WTC11 (cell line): ENCODE results near the gene NPSR1.

Source experiments
- ATF1 ChIP-seq: sonication (generic); formaldehyde crosslinking; IDR thresholded peaks from 2 replicates; pipeline ENCODE4 v1.8.1; 2023; ENCODE audit warnings: mild to moderate bottlenecking, moderate library complexity, missing genetic modification reagents
- CREB1 ChIP-seq: sonication (generic); formaldehyde crosslinking; IDR thresholded peaks from 2 replicates; pipeline ENCODE4 v1.8.0; 2023; ENCODE audit warnings: mild to moderate bottlenecking, missing genetic modification reagents
- CTCF ChIP-seq: fragments of 200-600 bp; IDR thresholded peaks from 2 replicates; pipeline ENCODE4 v1.8.0; 2022; ENCODE audit warnings: antibody characterized with exemption
- E2F1 ChIP-seq: sonication (generic); formaldehyde crosslinking; IDR thresholded peaks from 2 replicates; pipeline ENCODE4 v1.8.0; 2022; ENCODE audit warnings: mild to moderate bottlenecking, missing genetic modification reagents
- NFYB ChIP-seq: sonication (generic); formaldehyde crosslinking; conservative IDR thresholded peaks from 2 replicates; pipeline ENCODE4 v1.8.0; 2022; ENCODE audit warnings: low read depth, missing genetic modification reagents
- SMAD3 ChIP-seq: sonication (generic); formaldehyde crosslinking; IDR thresholded peaks from 2 replicates; pipeline ENCODE4 v1.8.0; 2022; ENCODE audit warnings: missing genetic modification reagents, mild to moderate bottlenecking, borderline replicate concordance
- TEAD4 ChIP-seq: sonication (generic); formaldehyde crosslinking; IDR thresholded peaks from 2 replicates; pipeline ENCODE4 v1.8.0; 2022; ENCODE audit warnings: mild to moderate bottlenecking, missing genetic modification reagents
- ZNF232 ChIP-seq: sonication (generic); formaldehyde crosslinking; IDR thresholded peaks from 2 replicates; pipeline ENCODE4 v1.8.0; 2022; ENCODE audit warnings: mild to moderate bottlenecking, missing genetic modification reagents
- TF ChIP-seq, protein P1 (sequence below): sonication (generic); formaldehyde crosslinking; IDR thresholded peaks from 2 replicates; pipeline ENCODE4 v1.8.1; 2022; ENCODE audit warnings: low read depth, missing genetic modification reagents, borderline replicate concordance
- TF ChIP-seq, protein P2 (sequence below): sonication (generic); formaldehyde crosslinking; IDR thresholded peaks from 2 replicates; pipeline ENCODE4 v1.8.0; 2022; ENCODE audit warnings: mild to moderate bottlenecking, missing genetic modification reagents

DNA sequence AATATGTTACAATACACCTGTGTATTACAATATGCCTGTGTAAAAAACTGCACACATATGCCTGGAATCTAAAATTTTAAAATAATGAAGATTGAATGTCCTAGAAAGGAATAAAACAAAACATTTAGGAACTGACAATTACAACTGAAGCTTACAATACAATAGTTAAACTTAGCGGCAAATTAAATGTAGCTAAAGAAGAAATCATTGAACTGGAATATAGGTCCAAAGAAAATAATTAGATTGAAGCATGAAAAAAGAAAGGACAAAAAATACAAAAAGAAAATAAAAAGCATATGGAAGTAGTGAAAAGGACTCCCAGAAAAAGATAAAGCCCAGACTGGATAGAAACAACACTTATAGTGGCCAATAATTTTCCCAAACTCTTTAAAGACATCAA lies 38.4 kb downstream of the NPSR1 start:
- TF ChIP-seq CTCF (no peak), ATF1 (CRISPR knock-in tag) (no peak), SMAD3 (CRISPR knock-in tag) (no peak), TEAD4 (CRISPR knock-in tag) (no peak), CREB1 (CRISPR knock-in tag) (no peak), E2F1 (CRISPR knock-in tag) (no peak), ZNF232 (no peak), NFYB (no peak)
- TF ChIP-seq, protein P1, sequence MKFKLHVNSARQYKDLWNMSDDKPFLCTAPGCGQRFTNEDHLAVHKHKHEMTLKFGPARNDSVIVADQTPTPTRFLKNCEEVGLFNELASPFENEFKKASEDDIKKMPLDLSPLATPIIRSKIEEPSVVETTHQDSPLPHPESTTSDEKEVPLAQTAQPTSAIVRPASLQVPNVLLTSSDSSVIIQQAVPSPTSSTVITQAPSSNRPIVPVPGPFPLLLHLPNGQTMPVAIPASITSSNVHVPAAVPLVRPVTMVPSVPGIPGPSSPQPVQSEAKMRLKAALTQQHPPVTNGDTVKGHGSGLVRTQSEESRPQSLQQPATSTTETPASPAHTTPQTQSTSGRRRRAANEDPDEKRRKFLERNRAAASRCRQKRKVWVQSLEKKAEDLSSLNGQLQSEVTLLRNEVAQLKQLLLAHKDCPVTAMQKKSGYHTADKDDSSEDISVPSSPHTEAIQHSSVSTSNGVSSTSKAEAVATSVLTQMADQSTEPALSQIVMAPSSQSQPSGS (CRISPR knock-in tag), result no peak
- TF ChIP-seq, protein P2, sequence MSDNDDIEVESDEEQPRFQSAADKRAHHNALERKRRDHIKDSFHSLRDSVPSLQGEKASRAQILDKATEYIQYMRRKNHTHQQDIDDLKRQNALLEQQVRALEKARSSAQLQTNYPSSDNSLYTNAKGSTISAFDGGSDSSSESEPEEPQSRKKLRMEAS, result no peak
